SU-DHL-6 (cell line): ENCODE measurements around the gene CEBPZOS.

Source experiments
- H2AFZ ChIP-seq: fragments of 200-600 bp; sonication (generic); 2 replicates; pipeline ENCODE4 v1.6.1; 2014; ENCODE audit warnings: low read depth, mild to moderate bottlenecking, moderate library complexity, mixed read lengths, antibody characterized with exemption, low read length; ENCODE audit not compliant: severe bottlenecking
- H3F3A ChIP-seq: fragments of 200-600 bp; shearing (Covaris generic); 2 replicates; pipeline ENCODE4 v1.6.0; 2016; ENCODE audit warnings: antibody characterized with exemption, mild to moderate bottlenecking; ENCODE audit not compliant: insufficient read depth
- H3K27ac ChIP-seq: fragments of 200-600 bp; sonication (generic); 2 replicates; pipeline ENCODE4 v1.5.1; 2016; ENCODE audit warnings: low read depth, mild to moderate bottlenecking, low read length, moderate library complexity, mixed read lengths
- H3K27me3 ChIP-seq: fragments of 200-600 bp; sonication (generic), shearing (Covaris generic); 2 replicates; pipeline ENCODE4 v1.6.0; 2014; ENCODE audit warnings: mild to moderate bottlenecking, low read length
- H3K36me3 ChIP-seq: fragments of 200-600 bp; sonication (generic); 2 replicates; pipeline ENCODE4 v1.6.1; 2014; ENCODE audit warnings: mild to moderate bottlenecking, low read length, mixed read lengths
- H3K4me2 ChIP-seq: fragments of 300-600, 200-600 bp; shearing (Covaris generic), sonication (generic); 2 replicates; pipeline ENCODE4 v1.6.0; 2014; ENCODE audit warnings: low read length, low read depth, mild to moderate bottlenecking; ENCODE audit not compliant: poor library complexity, severe bottlenecking
- H3K4me3 ChIP-seq: fragments of 200-600 bp; sonication (generic); 2 replicates; pipeline ENCODE4 v1.5.1; 2014; ENCODE audit warnings: antibody characterized with exemption, low read length, mild to moderate bottlenecking, mixed read lengths; ENCODE audit not compliant: insufficient read depth, poor library complexity, severe bottlenecking
- H3K79me2 ChIP-seq: fragments of 200-600 bp; sonication (generic); 2 replicates; pipeline ENCODE4 v1.6.1; 2014; ENCODE audit warnings: mild to moderate bottlenecking, low read length, moderate library complexity; ENCODE audit not compliant: insufficient read depth
- H3K9ac ChIP-seq: fragments of 200-600 bp; sonication (generic); 2 replicates; pipeline ENCODE4 v1.7.0; 2014; ENCODE audit warnings: mild to moderate bottlenecking, low read length
- H3K9me2 ChIP-seq: fragments of 200-600 bp; sonication (generic); replicated peaks from 2 replicates; pipeline ENCODE4 v1.6.1; 2014; ENCODE audit warnings: low read length; ENCODE audit not compliant: insufficient read depth
- H3K9me3 ChIP-seq: fragments of 200-600 bp; sonication (generic); 2 replicates; pipeline ENCODE4 v1.6.1; 2014; ENCODE audit warnings: low read length, mixed read lengths; ENCODE audit not compliant: insufficient read depth
- H4K20me1 ChIP-seq: fragments of 200-600 bp; sonication (generic); 2 replicates; pipeline ENCODE4 v1.6.1; 2014; ENCODE audit warnings: low read depth, mild to moderate bottlenecking, antibody characterized with exemption, low read length, moderate library complexity, mixed read lengths
- CTCF ChIP-seq: fragments of 200-600 bp; sonication (generic); IDR thresholded peaks from one replicate; pipeline ENCODE4 v1.5.1; 2017; ENCODE audit warnings: antibody characterized with exemption, mild to moderate bottlenecking, low read length, moderate library complexity; ENCODE audit not compliant: insufficient read depth, poor library complexity, severe bottlenecking
- EZH2phosphoT487 ChIP-seq: fragments of 200-600 bp; sonication (generic), shearing (Covaris generic); conservative IDR thresholded peaks from 2 replicates; pipeline ENCODE4 v1.6.1; 2018; ENCODE audit warnings: mild to moderate bottlenecking, antibody characterized with exemption, low read length, moderate library complexity, mixed read lengths

CEBPZOS gene

GRCh38 chr2:37180006-37180639, 16.2 kb upstream of the CEBPZOS start:
- H3K9ac ChIP-seq: no peak overlapping the region
- TF ChIP-seq CTCF (peak; percentile 22), EZH2phosphoT487 (no peak)
- H3K9me2 ChIP-seq: no peaks in the 10 kb centered on the region
- H3K79me2 ChIP-seq: no peaks in the 10 kb centered on the region
- no peaks in the 10 kb centered on the region for H3K27me3 ChIP-seq
- H4K20me1 ChIP-seq: no peaks in the 10 kb centered on the region
- no peaks in the 10 kb centered on the region for H3F3A ChIP-seq
- no peak overlapping the region for H3K4me3 ChIP-seq
- H3K27ac ChIP-seq: no peak overlapping the region
- no peaks in the 10 kb centered on the region for H3K36me3 ChIP-seq
- no peaks in the 10 kb centered on the region for H3K9me3 ChIP-seq
- peak overlapping the region; percentile 42 for H2AFZ ChIP-seq
- no peak overlapping the region for H3K4me2 ChIP-seq

GRCh38 chr2:37180640-37181039, 15.7 kb upstream of the CEBPZOS start:
- Histone ChIP-seq H3K79me2 (no peaks in the 10 kb centered on the region), H3K4me2 (no peak overlapping the region), H3K27me3 (no peaks in the 10 kb centered on the region), H3K36me3 (no peaks in the 10 kb centered on the region), H3K27ac (no peak overlapping the region), H3F3A (no peaks in the 10 kb centered on the region), H2AFZ (peak overlapping the region; percentile 42), H4K20me1 (no peaks in the 10 kb centered on the region), H3K4me3 (no peak overlapping the region), H3K9me3 (no peaks in the 10 kb centered on the region), H3K9me2 (no peaks in the 10 kb centered on the region), H3K9ac (no peak overlapping the region)
- TF ChIP-seq EZH2phosphoT487 (no peak), CTCF (no peak)

- Histone ChIP-seq H2AFZ (no peak overlapping the region), H3K36me3 (no peaks in the 10 kb centered on the region), H3K27ac (no peak overlapping the region)
Observed at GRCh38 chr2:37181726-37182684, 14.3 kb upstream of the CEBPZOS start.

More at GRCh38 chr2:37181726-37182684, 14.3 kb upstream of the CEBPZOS start:
- H3K4me3 ChIP-seq: no peak overlapping the region
- no peaks in the 10 kb centered on the region for H3K27me3 ChIP-seq
- H3K79me2 ChIP-seq: no peaks in the 10 kb centered on the region
- no peak overlapping the region for H3K4me2 ChIP-seq
- no peak overlapping the region for H3K9ac ChIP-seq
- no peaks in the 10 kb centered on the region for H3K9me2 ChIP-seq
- no peaks in the 10 kb centered on the region for H4K20me1 ChIP-seq
- no peaks in the 10 kb centered on the region for H3K9me3 ChIP-seq
- TF ChIP-seq EZH2phosphoT487 (no peak), CTCF (no peak)
- no peaks in the 10 kb centered on the region for H3F3A ChIP-seq
